ELF-1 (cell line): Measurements from ENCODE around the gene COL19A1.
A peak's percentile ranks its signal among the peaks of the same experiment; 100 is the strongest.

Source experiments
- DNase-seq: peaks from one replicate; pipeline ENCODE4 v3.0.0-alpha.2; 2016; ENCODE audit warnings: low read depth, low spot score

COL19A1 gene

GRCh38 chr6:69866351-69866769, at the start of gene COL19A1:
TSS of gene COL19A1 (plus strand) at chr6:69866556. CDS start at chr6:69879568, 13,012 bp downstream.
- DNase-seq: peak; percentile 50

DNA sequence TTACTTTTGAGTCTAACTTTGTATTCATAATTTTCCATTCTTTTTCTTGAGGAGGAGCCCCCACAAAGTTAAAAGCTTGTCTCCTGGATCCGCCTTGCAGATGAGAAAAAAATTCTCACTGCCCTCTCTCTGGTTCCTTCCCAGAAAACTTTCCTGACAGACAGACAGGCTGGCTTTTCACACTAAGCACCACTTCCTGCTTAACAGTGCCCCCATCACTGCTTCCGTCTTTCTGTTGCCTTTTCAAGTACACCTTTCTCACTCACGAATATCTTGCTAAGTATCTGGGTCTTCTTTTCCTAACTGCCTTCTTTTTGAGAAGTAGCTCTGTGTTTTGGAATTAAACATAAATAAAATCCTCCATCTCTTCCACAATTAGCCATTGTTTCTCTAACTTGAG, 49.8 kb upstream of the COL19A1 start:
- no peak for DNase-seq

DNA sequence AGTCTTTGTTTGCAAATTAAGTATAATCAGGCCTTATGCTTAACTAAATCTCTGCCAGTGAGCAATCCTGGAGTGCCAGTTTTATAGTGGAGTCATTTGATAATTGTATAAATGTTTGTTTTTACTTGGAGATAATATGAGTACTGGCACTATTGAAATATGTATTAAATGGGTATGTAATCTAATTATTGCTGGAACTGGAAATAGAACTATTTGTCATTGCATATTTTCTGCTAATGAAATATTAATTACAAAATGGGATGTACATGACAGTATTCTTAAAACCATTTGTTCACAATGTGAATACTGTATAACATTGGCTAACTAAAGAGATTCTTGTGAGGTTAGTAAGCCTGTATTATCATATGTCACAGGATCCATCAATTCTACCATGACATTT, 49.0 kb upstream of the COL19A1 start:
- no peak for DNase-seq

- DNase-seq: no peak
These were observed 48.0 kb upstream of the COL19A1 start for GRCh38 chr6:69818223-69818930.

DNA sequence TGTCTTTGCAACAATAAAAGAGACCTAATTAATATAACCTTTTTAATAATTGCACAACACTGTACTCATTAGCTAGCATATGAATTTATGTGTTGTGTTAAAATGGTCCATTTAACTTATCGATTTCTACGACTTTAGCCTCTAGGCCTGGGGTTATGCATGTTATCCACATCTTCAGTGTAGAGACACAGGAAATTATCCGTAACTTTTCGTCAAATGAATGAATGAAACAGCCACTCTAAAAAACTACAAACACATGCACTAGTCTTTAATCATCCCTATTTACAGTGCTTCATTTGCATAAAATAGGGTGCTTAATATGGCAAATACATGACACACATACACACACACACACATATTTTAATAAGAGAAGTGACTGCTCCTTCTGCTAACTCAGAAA, 47.2 kb upstream of the COL19A1 start:
- no peak for DNase-seq

DNA sequence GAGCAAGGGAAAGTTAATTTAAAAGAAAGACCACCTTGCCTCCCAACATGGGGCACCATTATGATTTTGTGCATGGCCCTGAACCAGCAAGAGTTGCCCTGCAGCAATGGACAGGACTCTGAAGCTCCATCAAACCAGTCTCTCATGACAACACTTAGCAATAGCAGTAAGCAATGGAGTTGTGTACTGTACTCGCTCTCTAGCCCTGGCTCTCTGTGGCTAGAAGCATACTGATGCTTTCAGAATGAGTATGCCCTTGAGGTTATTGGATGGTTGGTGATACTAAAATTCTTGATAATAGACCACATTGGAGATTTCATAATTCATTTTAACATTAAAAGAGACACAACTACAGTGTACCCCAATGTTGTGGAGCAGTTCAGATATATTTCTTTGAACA, 46.3 kb upstream of the COL19A1 start:
- no peak for DNase-seq

GRCh38 chr6:69820438-69820837, 45.9 kb upstream of the COL19A1 start:
- DNase-seq: no peak

DNA sequence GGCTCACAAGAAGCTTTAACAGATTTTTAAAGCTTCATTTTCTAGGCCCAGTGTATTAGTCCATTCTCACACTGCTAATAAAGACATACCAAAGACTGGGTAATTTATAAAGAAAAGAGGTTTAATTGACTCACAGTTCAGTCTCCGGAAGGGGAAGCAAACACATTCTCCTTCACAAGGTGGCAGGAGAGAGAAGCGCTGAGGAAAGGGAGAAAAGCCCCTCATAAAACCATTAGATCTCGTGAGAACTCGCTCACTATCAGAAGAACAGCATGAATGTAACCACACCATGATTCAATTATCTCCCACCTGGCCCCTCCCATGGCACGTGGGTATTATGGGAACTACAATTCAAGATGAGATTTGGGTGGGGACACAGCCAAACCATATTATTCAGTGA, 42.0 kb upstream of the COL19A1 start:
- DNase-seq: peak; percentile 14

- DNase-seq: no peak
These were observed 40.5 kb upstream of the COL19A1 start for GRCh38 chr6:69825904-69826303.

DNA sequence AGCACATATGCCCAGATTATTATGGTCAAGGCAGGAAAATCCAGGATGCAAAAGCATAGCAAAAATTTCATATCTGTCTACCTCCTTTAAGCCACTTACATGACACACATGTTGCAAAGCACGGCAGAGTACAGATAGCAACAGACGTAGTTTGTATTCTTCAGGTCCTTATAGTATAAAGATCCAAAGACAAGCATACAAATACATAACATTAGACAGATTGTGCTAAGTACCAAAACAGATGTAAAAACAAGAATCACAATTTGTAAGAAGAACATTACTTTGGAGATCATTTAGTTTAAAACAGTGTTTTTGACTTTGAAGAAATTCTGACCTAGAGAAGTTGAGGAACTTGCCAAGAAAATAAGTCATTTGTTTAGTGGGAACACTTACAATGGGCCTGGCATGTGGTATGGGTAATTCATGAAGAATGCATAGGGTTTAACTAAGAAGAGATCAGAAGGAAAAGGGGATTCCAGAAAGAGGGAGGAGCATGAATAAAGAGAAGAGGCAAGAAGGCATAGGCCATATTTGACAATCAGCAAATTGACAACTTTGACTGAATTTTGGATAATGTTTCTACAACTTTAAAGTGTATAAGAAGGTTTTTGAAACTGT, 39.0 kb upstream of the COL19A1 start:
- no peak for DNase-seq

- DNase-seq: no peak
These were observed 33.8 kb upstream of the COL19A1 start for GRCh38 chr6:69832558-69832957.

GRCh38 chr6:69835414-69836179, 30.8 kb upstream of the COL19A1 start:
- DNase-seq: no peak

GRCh38 chr6:69841862-69842261, 24.5 kb upstream of the COL19A1 start:
- DNase-seq: no peak

DNA sequence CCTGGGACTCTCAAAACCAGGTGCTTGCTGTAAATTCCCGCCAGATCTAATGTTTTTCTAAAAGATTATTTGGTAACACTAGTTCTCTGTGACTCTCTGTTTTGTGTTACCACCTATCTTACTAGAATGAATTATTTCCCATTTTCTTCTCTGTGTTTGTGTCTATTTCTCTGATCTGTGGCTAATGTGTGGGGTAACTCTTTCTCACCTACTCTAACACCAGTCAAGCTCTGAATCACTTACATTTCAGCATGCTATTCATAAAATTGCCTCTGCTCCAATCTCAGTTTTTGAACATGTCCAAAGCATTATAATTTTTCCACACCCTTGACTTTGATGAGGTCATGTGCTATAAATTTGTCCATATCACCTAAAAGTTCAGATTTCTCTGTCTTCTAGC, 23.2 kb upstream of the COL19A1 start:
- DNase-seq: no peak

DNA sequence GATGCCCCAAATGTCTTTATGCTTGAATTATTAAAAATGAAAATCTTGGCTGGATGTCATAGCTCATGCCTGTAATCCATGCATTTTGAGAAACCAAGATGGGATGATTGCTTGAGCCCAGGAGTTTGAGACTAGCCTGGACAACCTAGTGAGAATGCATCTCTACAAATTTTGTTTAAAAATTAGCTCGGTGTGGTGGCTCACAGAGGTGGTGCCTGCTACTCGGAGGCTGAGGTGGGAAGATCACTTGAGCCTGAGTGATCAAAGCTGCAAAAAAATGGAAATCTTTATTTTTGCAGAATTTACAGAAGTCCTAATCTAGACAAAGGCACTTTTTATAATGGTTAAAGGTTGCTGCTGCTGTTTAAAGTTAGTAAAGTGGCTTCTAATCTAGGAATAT, 20.0 kb upstream of the COL19A1 start:
- no peak for DNase-seq

DNA sequence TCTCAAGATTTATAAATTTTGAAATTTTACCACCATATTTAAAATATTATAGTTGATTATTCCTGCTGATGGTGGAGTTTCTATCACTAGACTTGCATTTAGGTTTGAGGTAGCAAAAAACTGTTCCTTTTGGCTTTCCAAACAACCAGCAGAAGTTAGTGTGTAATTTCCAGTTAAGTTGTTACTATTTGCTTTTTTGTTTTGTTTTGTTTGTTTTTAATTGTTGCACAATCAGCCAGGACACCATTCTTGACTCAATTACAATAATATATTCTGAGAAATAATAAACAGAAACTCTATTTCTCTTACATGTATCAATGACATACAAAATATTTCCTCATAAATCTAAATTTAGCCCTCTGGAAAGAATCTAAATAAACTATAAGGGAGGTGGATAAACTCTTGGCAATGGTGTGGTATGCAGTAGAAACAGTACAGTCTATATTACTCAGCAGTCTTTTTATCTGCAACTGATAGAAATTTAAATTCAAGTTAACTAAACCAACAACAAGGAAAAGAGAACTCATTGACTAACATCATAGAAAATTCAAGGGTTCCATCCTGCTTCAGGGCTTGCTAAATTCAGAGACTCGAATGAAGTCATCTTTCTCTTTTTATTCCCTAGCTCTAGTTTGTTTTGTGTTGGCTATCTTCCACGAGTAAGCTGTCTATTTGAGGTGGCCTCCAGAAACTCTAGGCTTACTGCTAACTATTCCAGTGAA, 19.4 kb upstream of the COL19A1 start:
- no peak for DNase-seq

GRCh38 chr6:69847492-69847788, 18.9 kb upstream of the COL19A1 start:
- no peak for DNase-seq

DNA sequence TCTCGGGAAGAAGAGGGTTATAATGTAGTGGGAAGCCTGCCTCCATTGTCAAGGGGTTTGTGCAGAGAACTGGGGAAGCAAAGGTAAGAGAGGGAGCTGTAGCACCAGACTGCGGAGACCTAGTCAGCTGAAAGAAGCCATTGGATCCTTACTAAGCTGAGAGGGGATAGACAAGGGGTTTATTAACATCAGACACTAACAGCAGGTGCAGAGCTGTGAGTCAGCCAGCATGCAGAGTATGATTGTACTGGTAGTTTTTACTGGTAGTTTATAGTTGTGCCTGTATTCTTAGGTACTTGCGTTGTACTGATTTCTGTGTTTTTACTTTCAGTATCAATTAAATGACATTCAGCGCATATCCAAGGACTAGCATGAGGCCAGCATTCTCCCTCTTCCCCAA, 17.8 kb upstream of the COL19A1 start:
- DNase-seq: no peak

DNA sequence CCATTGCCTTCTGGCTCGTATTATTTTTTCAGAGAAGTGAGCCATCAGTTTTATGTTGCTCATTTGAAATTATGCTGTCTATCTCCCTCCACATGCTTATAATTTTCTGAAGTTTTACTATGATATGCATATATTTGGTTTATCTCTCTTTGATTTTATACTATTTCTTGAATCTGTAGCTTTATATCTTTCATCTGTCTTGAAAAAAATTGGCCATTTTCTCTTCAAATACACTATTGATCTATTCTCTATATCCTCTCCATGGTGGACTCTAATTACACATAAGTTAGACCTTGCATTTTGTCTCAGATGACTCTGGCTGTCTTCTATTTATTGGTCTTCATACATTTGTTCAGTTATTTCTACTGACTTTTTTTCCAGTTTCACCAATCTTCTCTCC, 13.7 kb upstream of the COL19A1 start:
- no peak for DNase-seq

DNA sequence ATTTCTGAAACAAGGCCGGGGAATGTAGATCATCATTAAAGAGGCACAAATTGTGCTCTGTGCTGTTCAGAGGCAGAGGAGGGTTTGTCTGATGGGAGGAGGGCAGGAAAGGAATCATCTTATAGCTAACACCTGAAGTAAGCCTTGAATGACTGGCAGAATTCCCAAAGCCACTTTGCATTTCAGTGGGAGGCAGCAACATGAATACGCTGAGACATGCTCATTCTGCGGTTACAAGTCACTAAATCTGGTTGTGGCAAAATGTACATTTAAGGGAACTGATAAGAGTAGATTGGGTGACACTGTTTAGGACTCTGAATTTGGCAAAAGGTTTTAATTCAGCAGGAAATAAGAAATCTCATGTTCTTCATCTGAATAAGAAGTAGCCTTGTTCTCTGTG, 4.4 kb upstream of the COL19A1 start:
- no peak for DNase-seq

DNA sequence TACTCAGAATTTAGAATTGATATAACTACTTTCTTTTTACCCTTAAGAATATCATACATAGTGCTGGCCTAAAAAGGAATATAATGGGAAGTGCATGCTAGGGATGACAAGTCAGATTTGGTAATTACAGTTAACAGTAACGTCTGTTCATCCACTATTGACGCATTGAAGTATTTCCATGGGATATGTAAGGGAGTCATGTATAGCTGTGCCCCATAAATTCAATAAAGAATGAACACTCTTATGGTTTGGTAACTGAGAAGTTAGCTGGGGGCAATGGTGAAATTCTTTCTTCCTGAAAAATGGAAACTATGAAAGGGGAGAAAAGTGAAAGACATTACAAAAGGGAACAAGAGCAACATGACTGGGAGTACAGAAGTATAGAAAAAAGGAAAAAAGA, 2.6 kb upstream of the COL19A1 start:
- no peak for DNase-seq

- no peak for DNase-seq
These were observed 1.2 kb upstream of the COL19A1 start for GRCh38 chr6:69865126-69865525.
